Measurements from ENCODE around the gene MS4A2.

DNA sequence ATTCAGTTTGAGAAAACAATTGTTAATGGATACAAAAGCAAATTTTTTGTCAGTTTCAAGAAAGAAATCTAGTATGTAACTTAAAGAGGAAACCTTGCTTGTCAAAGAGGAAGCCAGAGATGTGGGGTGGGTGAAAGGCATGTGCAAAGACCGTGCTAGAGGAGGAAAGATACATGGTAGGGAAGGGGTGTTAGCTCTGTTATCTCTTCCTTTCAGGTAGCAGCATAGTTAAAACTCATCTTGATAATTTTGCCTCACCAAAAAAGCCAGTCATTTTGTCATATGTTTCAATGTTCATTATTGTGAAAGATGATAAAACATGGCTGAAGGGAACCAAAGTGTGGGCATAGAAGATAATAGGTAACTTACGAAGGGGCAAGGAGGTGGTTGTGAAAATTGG lies 2.6 kb upstream of the MS4A2 start:
- TF ChIP-seq EP300 (IDR thresholded peaks at IDR 0.05; ENCODE audit: borderline replicate concordance) (no peak), EGR1 (IDR thresholded peaks at IDR 0.05) (no peak), YY1 (IDR thresholded peaks at IDR 0.05; ENCODE audit: low read depth) (no peak)
- TF ChIP-seq, protein P1, sequence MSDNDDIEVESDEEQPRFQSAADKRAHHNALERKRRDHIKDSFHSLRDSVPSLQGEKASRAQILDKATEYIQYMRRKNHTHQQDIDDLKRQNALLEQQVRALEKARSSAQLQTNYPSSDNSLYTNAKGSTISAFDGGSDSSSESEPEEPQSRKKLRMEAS (IDR thresholded peaks at IDR 0.05): no peak
- TF ChIP-seq, protein P2, sequence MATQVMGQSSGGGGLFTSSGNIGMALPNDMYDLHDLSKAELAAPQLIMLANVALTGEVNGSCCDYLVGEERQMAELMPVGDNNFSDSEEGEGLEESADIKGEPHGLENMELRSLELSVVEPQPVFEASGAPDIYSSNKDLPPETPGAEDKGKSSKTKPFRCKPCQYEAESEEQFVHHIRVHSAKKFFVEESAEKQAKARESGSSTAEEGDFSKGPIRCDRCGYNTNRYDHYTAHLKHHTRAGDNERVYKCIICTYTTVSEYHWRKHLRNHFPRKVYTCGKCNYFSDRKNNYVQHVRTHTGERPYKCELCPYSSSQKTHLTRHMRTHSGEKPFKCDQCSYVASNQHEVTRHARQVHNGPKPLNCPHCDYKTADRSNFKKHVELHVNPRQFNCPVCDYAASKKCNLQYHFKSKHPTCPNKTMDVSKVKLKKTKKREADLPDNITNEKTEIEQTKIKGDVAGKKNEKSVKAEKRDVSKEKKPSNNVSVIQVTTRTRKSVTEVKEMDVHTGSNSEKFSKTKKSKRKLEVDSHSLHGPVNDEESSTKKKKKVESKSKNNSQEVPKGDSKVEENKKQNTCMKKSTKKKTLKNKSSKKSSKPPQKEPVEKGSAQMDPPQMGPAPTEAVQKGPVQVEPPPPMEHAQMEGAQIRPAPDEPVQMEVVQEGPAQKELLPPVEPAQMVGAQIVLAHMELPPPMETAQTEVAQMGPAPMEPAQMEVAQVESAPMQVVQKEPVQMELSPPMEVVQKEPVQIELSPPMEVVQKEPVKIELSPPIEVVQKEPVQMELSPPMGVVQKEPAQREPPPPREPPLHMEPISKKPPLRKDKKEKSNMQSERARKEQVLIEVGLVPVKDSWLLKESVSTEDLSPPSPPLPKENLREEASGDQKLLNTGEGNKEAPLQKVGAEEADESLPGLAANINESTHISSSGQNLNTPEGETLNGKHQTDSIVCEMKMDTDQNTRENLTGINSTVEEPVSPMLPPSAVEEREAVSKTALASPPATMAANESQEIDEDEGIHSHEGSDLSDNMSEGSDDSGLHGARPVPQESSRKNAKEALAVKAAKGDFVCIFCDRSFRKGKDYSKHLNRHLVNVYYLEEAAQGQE (IDR thresholded peaks at IDR 0.05; ENCODE audit: low read depth): no peak

Data from Ishikawa (cell line).